NB4 (cell line): ENCODE measurements around the gene GAL.

Source experiments
- DNase-seq: peaks from one replicate; pipeline ENCODE4 v3.0.0; 2010; ENCODE audit warnings: low read depth
- H3K4me3 ChIP-seq: one replicate; pipeline ENCODE4 v1.5.1; 2011; ENCODE audit warnings: mild to moderate bottlenecking, low read depth, low read length, moderate library complexity
- CTCF ChIP-seq: IDR thresholded peaks from one replicate; pipeline ENCODE4 v1.5.1; 2012; ENCODE audit warnings: low read depth, low read length
- MAX ChIP-seq: IDR thresholded peaks from 2 replicates; pipeline ENCODE4 v1.6.1; 2011; ENCODE audit warnings: low read depth, low read length
- MYC ChIP-seq: IDR thresholded peaks from 2 replicates; pipeline ENCODE4 v1.6.1; 2011; ENCODE audit warnings: low read depth, low read length
- POLR2A ChIP-seq: IDR thresholded peaks from 2 replicates; pipeline ENCODE4 v1.6.1; 2011; ENCODE audit warnings: mild to moderate bottlenecking; ENCODE audit not compliant: insufficient read length; ENCODE audit errors: extremely low read depth

GAL gene

GRCh38 chr11:68667511-68668500, 16.5 kb upstream of the GAL start:
- DNase-seq, result no peak
- no peak overlapping the region for H3K4me3 ChIP-seq
- TF ChIP-seq MAX, result no peak
- TF ChIP-seq POLR2A, result no peak
- no peak for TF ChIP-seq CTCF
- no peak for TF ChIP-seq MYC

- no peak for DNase-seq
- TF ChIP-seq MAX (no peak), MYC (no peak), CTCF (no peak)
- no peak overlapping the region for H3K4me3 ChIP-seq
Measured at GRCh38 chr11:68669301-68670090, 14.8 kb upstream of the GAL start.

GRCh38 chr11:68670208-68670992, 13.9 kb upstream of the GAL start:
- DNase-seq, result no peak
- no peak for TF ChIP-seq CTCF
- no peak for TF ChIP-seq MYC
- TF ChIP-seq MAX, result no peak
- TF ChIP-seq POLR2A, result no peak
- no peak overlapping the region for H3K4me3 ChIP-seq

- DNase-seq, result no peak
- TF ChIP-seq MYC (no peak), CTCF (no peak), POLR2A (no peak), MAX (no peak)
- H3K4me3 ChIP-seq, result no peak overlapping the region
Measured at GRCh38 chr11:68673306-68673945, 10.9 kb upstream of the GAL start.

- no peak overlapping the region for H3K4me3 ChIP-seq
- no peak for DNase-seq
- TF ChIP-seq CTCF, result no peak
- no peak for TF ChIP-seq MYC
- TF ChIP-seq POLR2A, result no peak
- TF ChIP-seq MAX, result no peak
Measured at GRCh38 chr11:68673991-68674390, 10.4 kb upstream of the GAL start.
